WTC11 (cell line): ENCODE measurements around the gene RTKN. TPM values are rescaled to one million over a fixed set of nuclear protein-coding genes. Genes with fewer than 3 reads are reported as not detected.
A peak's percentile ranks its signal among the peaks of the same experiment; 100 is the strongest.

Source experiments
- ATAC-seq: fragments of 200-7000 bp; cut with Tn5 transposase; 2 replicates; pipeline ENCODE4 v1.10.0; 2021; ENCODE audit warnings: mild to moderate bottlenecking, moderate library complexity
- CTCF ChIA-PET: fragments of 300-600 bp; sonication (Branson Sonifier 250); formaldehyde crosslinking; loops from one replicate; lab custom pipeline; 2021; ENCODE audit warnings: antibody characterized with exemption; lab: Charles Lee
- POLR2A ChIA-PET: fragments of 350-600 bp; sonication (Branson Sonifier 250); formaldehyde crosslinking; loops from one replicate; lab custom pipeline; 2021; ENCODE audit warnings: antibody characterized with exemption; lab: Charles Lee
- DNase-seq: peaks from one replicate; pipeline ENCODE4 v3.0.0; 2021; ENCODE audit warnings: low spot score
- H3K27ac Mint-ChIP-seq: 2 replicates; pipeline ENCODE4 v1.8.0; 2021; ENCODE audit warnings: mixed read lengths
- H3K27me3 Mint-ChIP-seq: 2 replicates; pipeline ENCODE4 v1.8.0; 2021; ENCODE audit warnings: low read depth, mild to moderate bottlenecking, moderate library complexity, mixed read lengths
- H3K36me3 Mint-ChIP-seq: 2 replicates; pipeline ENCODE4 v1.8.0; 2021; ENCODE audit warnings: mixed read lengths
- H3K4me1 Mint-ChIP-seq: 2 replicates; pipeline ENCODE4 v1.8.0; 2022; ENCODE audit warnings: mixed read lengths
- H3K4me3 Mint-ChIP-seq: 2 replicates; pipeline ENCODE4 v1.8.0; 2021; ENCODE audit warnings: mild to moderate bottlenecking, moderate library complexity, mixed read lengths
- H3K9me3 Mint-ChIP-seq: 2 replicates; pipeline ENCODE4 v1.8.0; 2021; ENCODE audit warnings: mixed read lengths
- ATF3 ChIP-seq: sonication (generic); formaldehyde crosslinking; conservative IDR thresholded peaks from 2 replicates; pipeline ENCODE4 v1.8.1; 2022; ENCODE audit warnings: mild to moderate bottlenecking, missing genetic modification reagents
- ERG ChIP-seq: fragments of 250-450 bp; sonication (Bioruptor Pico); IDR thresholded peaks from 2 replicates; pipeline ENCODE4 v1.8.0; 2021; ENCODE audit warnings: mild to moderate bottlenecking
- FOXP1 ChIP-seq: sonication (generic); formaldehyde crosslinking; IDR thresholded peaks from 2 replicates; pipeline ENCODE4 v1.8.0; 2022; ENCODE audit warnings: missing genetic modification reagents, mild to moderate bottlenecking, moderate library complexity, borderline replicate concordance
- GABPB1 ChIP-seq: sonication (generic); formaldehyde crosslinking; IDR thresholded peaks from 2 replicates; pipeline ENCODE4 v1.8.1; 2023; ENCODE audit warnings: mild to moderate bottlenecking, missing genetic modification reagents
- HMGXB4 ChIP-seq: sonication (generic); formaldehyde crosslinking; IDR thresholded peaks from 2 replicates; pipeline ENCODE4 v1.8.1; 2023; ENCODE audit warnings: mild to moderate bottlenecking, moderate library complexity, missing genetic modification reagents
- IRF1 ChIP-seq: sonication (generic); formaldehyde crosslinking; IDR thresholded peaks from 2 replicates; pipeline ENCODE4 v1.8.0; 2023; ENCODE audit warnings: missing genetic modification reagents
- KAT7 ChIP-seq: sonication (generic); formaldehyde crosslinking; IDR thresholded peaks from 2 replicates; pipeline ENCODE4 v1.8.1; 2023; ENCODE audit warnings: missing genetic modification reagents, mild to moderate bottlenecking, borderline replicate concordance
- NFYB ChIP-seq: sonication (generic); formaldehyde crosslinking; conservative IDR thresholded peaks from 2 replicates; pipeline ENCODE4 v1.8.0; 2022; ENCODE audit warnings: low read depth, missing genetic modification reagents
- OVOL2 ChIP-seq: fragments of 250-450 bp; sonication (Bioruptor Pico); IDR thresholded peaks from 2 replicates; pipeline ENCODE4 v1.9.0; 2021; ENCODE audit warnings: mild to moderate bottlenecking, borderline replicate concordance
- RORB ChIP-seq: fragments of 250-450 bp; sonication (Bioruptor Pico); IDR thresholded peaks from 2 replicates; pipeline ENCODE4 v1.9.0; 2021; ENCODE audit warnings: mild to moderate bottlenecking
- TEAD1 ChIP-seq: sonication (generic); formaldehyde crosslinking; IDR thresholded peaks from 2 replicates; pipeline ENCODE4 v1.8.0; 2022; ENCODE audit warnings: mild to moderate bottlenecking, missing genetic modification reagents
- TP53 ChIP-seq: sonication (generic); formaldehyde crosslinking; IDR thresholded peaks from 2 replicates; pipeline ENCODE4 v1.8.1; 2023; ENCODE audit warnings: mild to moderate bottlenecking, missing genetic modification reagents
- ZNF232 ChIP-seq: sonication (generic); formaldehyde crosslinking; IDR thresholded peaks from 2 replicates; pipeline ENCODE4 v1.8.0; 2022; ENCODE audit warnings: mild to moderate bottlenecking, missing genetic modification reagents
- ZNF317 ChIP-seq: sonication (generic); formaldehyde crosslinking; IDR thresholded peaks from 2 replicates; pipeline ENCODE4 v1.8.1; 2023; ENCODE audit warnings: low read depth, mild to moderate bottlenecking, moderate library complexity, missing genetic modification reagents, borderline replicate concordance
- ZNF423 ChIP-seq: fragments of 250-450 bp; sonication (Bioruptor Pico); IDR thresholded peaks from 2 replicates; pipeline ENCODE4 v2.1.2; 2022; ENCODE audit warnings: mild to moderate bottlenecking, moderate library complexity
- ZNF512 ChIP-seq: sonication (generic); formaldehyde crosslinking; IDR thresholded peaks from 2 replicates; pipeline ENCODE4 v1.8.1; 2022; ENCODE audit warnings: missing genetic modification reagents, borderline replicate concordance
- total RNA-seq: library from RNA; stranded (reverse); gene quantifications from 3 replicates; pipeline ENCODE4 v1.2.3, GENCODE V29; 2021
- TF ChIP-seq, protein P1 (sequence below): sonication (generic); formaldehyde crosslinking; IDR thresholded peaks from 2 replicates; pipeline ENCODE4 v1.8.1; 2022; ENCODE audit warnings: low read depth, mild to moderate bottlenecking, moderate library complexity, missing genetic modification reagents, borderline replicate concordance
- TF ChIP-seq, protein P2 (sequence below): sonication (generic); formaldehyde crosslinking; IDR thresholded peaks from 2 replicates; pipeline ENCODE4 v1.8.1; 2023; ENCODE audit warnings: mild to moderate bottlenecking, missing genetic modification reagents, moderate library complexity
- TF ChIP-seq, protein P3 (sequence below): sonication (generic); formaldehyde crosslinking; IDR thresholded peaks from 2 replicates; pipeline ENCODE4 v1.8.0; 2022; ENCODE audit warnings: mild to moderate bottlenecking, missing genetic modification reagents

RTKN gene
- total RNA-seq, 1 experiment from 2014 or later = 80.1 TPM

- ATAC-seq (no peak), DNase-seq (no peak)
- H3K4me1 Mint-ChIP-seq = peaks cover 41% of the 10 kb centered on the region
- ChIA-PET POLR2A (interaction anchor here (0.5 to 2.5 kb wide), 13 partner anchors 8 to 1125 kb away, joined by 3 to 29 read pairs (median 3); partner anchors contain the start of genes C2orf81, INO80B, WBP1 and WDR54), CTCF (interaction anchor here (0.6 to 2.3 kb wide), 13 partner anchors 10 to 190 kb away, joined by 3 to 19 read pairs (median 6); partner anchors contain the start of genes C2orf81, MOGS, WBP1 and WDR54)
- H3K36me3 Mint-ChIP-seq = peaks cover 8% of the 10 kb centered on the region; the same call in 1 of the 2 replicates
- H3K27ac Mint-ChIP-seq = peak overlapping the region; percentile 42; the same call in 1 of the 2 replicates
- TF ChIP-seq ZNF512 (CRISPR knock-in tag) (no peak), ZNF232 (CRISPR knock-in tag) (no peak), GABPB1 (no peak), ATF3 (CRISPR knock-in tag) (0 out of 2 replicates have a peak, but pooled peaks have one; percentile 26), FOXP1 (CRISPR knock-in tag) (no peak), IRF1 (CRISPR knock-in tag) (no peak)
- TF ChIP-seq, protein P1, sequence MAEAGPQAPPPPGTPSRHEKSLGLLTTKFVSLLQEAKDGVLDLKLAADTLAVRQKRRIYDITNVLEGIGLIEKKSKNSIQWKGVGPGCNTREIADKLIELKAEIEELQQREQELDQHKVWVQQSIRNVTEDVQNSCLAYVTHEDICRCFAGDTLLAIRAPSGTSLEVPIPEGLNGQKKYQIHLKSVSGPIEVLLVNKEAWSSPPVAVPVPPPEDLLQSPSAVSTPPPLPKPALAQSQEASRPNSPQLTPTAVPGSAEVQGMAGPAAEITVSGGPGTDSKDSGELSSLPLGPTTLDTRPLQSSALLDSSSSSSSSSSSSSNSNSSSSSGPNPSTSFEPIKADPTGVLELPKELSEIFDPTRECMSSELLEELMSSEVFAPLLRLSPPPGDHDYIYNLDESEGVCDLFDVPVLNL (CRISPR knock-in tag) = no peak
- peak overlapping the region; percentile 99 for H3K4me3 Mint-ChIP-seq
- H3K27me3 Mint-ChIP-seq = peaks cover 8% of the 10 kb centered on the region
- no peaks in the 10 kb centered on the region for H3K9me3 Mint-ChIP-seq
Observed at GRCh38 chr2:74439803-74440377, 1.8 kb downstream of the RTKN start.

- H3K27ac Mint-ChIP-seq = peak overlapping the region; percentile 46; the same call in 1 of the 2 replicates
- H3K4me1 Mint-ChIP-seq = peaks cover 37% of the 10 kb centered on the region
- TF ChIP-seq RORB (CRISPR knock-in tag) (no peak), OVOL2 (CRISPR knock-in tag) (no peak), ZNF423 (CRISPR knock-in tag) (no peak), NFYB (CRISPR knock-in tag) (no peak), ZNF317 (CRISPR knock-in tag) (no peak), KAT7 (CRISPR knock-in tag) (no peak), HMGXB4 (no peak), ERG (CRISPR knock-in tag) (no peak), TEAD1 (CRISPR knock-in tag) (no peak), TP53 (CRISPR knock-in tag) (no peak)
- TF ChIP-seq, protein P2, sequence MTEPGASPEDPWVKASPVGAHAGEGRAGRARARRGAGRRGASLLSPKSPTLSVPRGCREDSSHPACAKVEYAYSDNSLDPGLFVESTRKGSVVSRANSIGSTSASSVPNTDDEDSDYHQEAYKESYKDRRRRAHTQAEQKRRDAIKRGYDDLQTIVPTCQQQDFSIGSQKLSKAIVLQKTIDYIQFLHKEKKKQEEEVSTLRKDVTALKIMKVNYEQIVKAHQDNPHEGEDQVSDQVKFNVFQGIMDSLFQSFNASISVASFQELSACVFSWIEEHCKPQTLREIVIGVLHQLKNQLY (CRISPR knock-in tag) = no peak
- TF ChIP-seq, protein P3, sequence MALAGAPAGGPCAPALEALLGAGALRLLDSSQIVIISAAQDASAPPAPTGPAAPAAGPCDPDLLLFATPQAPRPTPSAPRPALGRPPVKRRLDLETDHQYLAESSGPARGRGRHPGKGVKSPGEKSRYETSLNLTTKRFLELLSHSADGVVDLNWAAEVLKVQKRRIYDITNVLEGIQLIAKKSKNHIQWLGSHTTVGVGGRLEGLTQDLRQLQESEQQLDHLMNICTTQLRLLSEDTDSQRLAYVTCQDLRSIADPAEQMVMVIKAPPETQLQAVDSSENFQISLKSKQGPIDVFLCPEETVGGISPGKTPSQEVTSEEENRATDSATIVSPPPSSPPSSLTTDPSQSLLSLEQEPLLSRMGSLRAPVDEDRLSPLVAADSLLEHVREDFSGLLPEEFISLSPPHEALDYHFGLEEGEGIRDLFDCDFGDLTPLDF (CRISPR knock-in tag) = no peak
- CTCF ChIA-PET = interaction anchor here (1.4 to 2.3 kb wide), 5 partner anchors 13 to 48 kb away, joined by 6 to 19 read pairs (median 9); partner anchors contain the start of genes C2orf81, WBP1 and WDR54
- H3K36me3 Mint-ChIP-seq = peaks cover 11% of the 10 kb centered on the region; the same call in 1 of the 2 replicates
- POLR2A ChIA-PET = interaction anchor here (1.2 to 2.5 kb wide), 5 partner anchors 15 to 64 kb away, joined by 3 to 29 read pairs (median 7); partner anchors contain the start of genes C2orf81, INO80B, WBP1 and WDR54
- ATAC-seq (no peak), DNase-seq (no peak)
- peak overlapping the region; percentile 99 for H3K4me3 Mint-ChIP-seq
- H3K27me3 Mint-ChIP-seq = peaks cover 3% of the 10 kb centered on the region
- H3K9me3 Mint-ChIP-seq = no peaks in the 10 kb centered on the region
Observed at GRCh38 chr2:74439373-74439772, 2.4 kb downstream of the RTKN start.
